A673 (cell line): ENCODE results near the gene TCTN1. TPM values are rescaled to one million over a fixed set of nuclear protein-coding genes. Genes with fewer than 3 reads are reported as not detected.
"Not testable (repeated sequence)": the region's sequence is repeated elsewhere in the genome, so short reads cannot be mapped to it uniquely, and the experiment has no call there.

Experiments
- BruUV-seq: library from RNA; stranded (reverse); fragments of 400-500 nt; replicated peaks from 2 replicates; lab custom pipeline; 2021; lab: Mats Ljungman, UMichigan
- CTCF ChIA-PET: fragments of 300-600 bp; sonication (Branson Sonifier 250); formaldehyde crosslinking; loops from one replicate; lab custom pipeline; 2022; ENCODE audit warnings: antibody characterized with exemption; lab: Charles Lee
- POLR2A ChIA-PET: fragments of 300-600 bp; sonication (Branson Sonifier 250); formaldehyde crosslinking; loops from one replicate; lab custom pipeline; 2022; ENCODE audit warnings: antibody characterized with exemption; ENCODE audit not compliant: low non-redundant PET; lab: Charles Lee
- DNase-seq: peaks from one replicate; pipeline ENCODE4 v3.0.0-alpha.2; 2015; ENCODE audit warnings: low spot score
- H3K27ac ChIP-seq: fragments of 200-600 bp; sonication (generic); 2 replicates; pipeline ENCODE4 v1.5.1; 2016; ENCODE audit warnings: mixed run types, low read depth, mild to moderate bottlenecking, mixed read lengths, antibody characterized with exemption, low read length; ENCODE audit not compliant: poor library complexity, severe bottlenecking
- H3K27me3 ChIP-seq: fragments of 200-600 bp; sonication (generic); replicated peaks from 2 replicates; pipeline ENCODE4 v1.6.1; 2017; ENCODE audit warnings: mixed run types, low read depth, mild to moderate bottlenecking, mixed read lengths, antibody characterized with exemption, low read length; ENCODE audit not compliant: insufficient read depth, poor library complexity
- H3K36me3 ChIP-seq: fragments of 200-600 bp; sonication (generic); 2 replicates; pipeline ENCODE4 v1.6.1; 2016; ENCODE audit warnings: mixed run types, mild to moderate bottlenecking, mixed read lengths, antibody characterized with exemption, low read length; ENCODE audit not compliant: insufficient read depth, poor library complexity, severe bottlenecking
- H3K4me1 ChIP-seq: fragments of 200-600 bp; sonication (generic); 2 replicates; pipeline ENCODE4 v1.6.1; 2017; ENCODE audit warnings: mixed run types, mild to moderate bottlenecking, mixed read lengths, antibody characterized with exemption, low read length; ENCODE audit not compliant: insufficient read depth, poor library complexity, severe bottlenecking
- H3K4me3 ChIP-seq: fragments of 200-600 bp; sonication (generic); 2 replicates; pipeline ENCODE4 v1.5.1; 2016; ENCODE audit warnings: low read depth, mixed run types, mild to moderate bottlenecking, mixed read lengths, low read length; ENCODE audit not compliant: poor library complexity, severe bottlenecking
- H3K9me3 ChIP-seq: fragments of 200-600 bp; sonication (generic); 2 replicates; pipeline ENCODE4 v1.6.1; 2016; ENCODE audit warnings: mixed run types, low read depth, mild to moderate bottlenecking, mixed read lengths, antibody characterized with exemption, low read length; ENCODE audit not compliant: poor library complexity, severe bottlenecking
- CTCF ChIP-seq: fragments of 300-800, 200-600 bp; sonication (generic); conservative IDR thresholded peaks from 2 replicates; pipeline ENCODE4 v1.5.1; 2017; ENCODE audit warnings: low read depth, mild to moderate bottlenecking, antibody characterized with exemption, low read length, moderate library complexity, mixed read lengths
- EZH2 ChIP-seq: fragments of 200-600 bp; sonication (generic); IDR thresholded peaks from 2 replicates; pipeline ENCODE4 v1.6.1; 2017; ENCODE audit warnings: borderline replicate concordance, low read depth, mild to moderate bottlenecking, mixed read lengths, antibody characterized with exemption, low read length; ENCODE audit not compliant: poor library complexity, severe bottlenecking
- intact Hi-C: fragments of 100-400 bp; cut with micrococcal nuclease; formaldehyde crosslinking; loops from one replicate; pipeline ENCODE4 v1.10.0; 2022; ENCODE audit not compliant: unreplicated experiment
- total RNA-seq: library from RNA; stranded (reverse); gene quantifications from 2 replicates; pipeline ENCODE4 v1.2.3, GENCODE V29; 2021

Gene TCTN1
- total RNA-seq, 1 experiment from 2014 or later, result 38.8 TPM

- no peak for DNase-seq
- Histone ChIP-seq H3K4me1 (peaks cover 14% of the 10 kb centered on the region), H3K36me3 (no peaks in the 10 kb centered on the region), H3K27me3 (no peaks in the 10 kb centered on the region), H3K4me3 (no peak overlapping the region), H3K9me3 (no peaks in the 10 kb centered on the region), H3K27ac (no peak overlapping the region)
- ChIA-PET CTCF (no interaction called here), POLR2A (no interaction called here)
- no peak for TF ChIP-seq CTCF
- TF ChIP-seq EZH2, result no peak
- no TSS peak for BruUV-seq
- intact Hi-C loops, result no loop called here
Measured at GRCh38 chr12:110649341-110649847, 35.5 kb downstream of the TCTN1 start.

GRCh38 chr12:110654238-110654637 lies 40.3 kb downstream of the TCTN1 start:
- H3K4me1 ChIP-seq, POLR2A ChIA-PET, H3K27ac ChIP-seq, H3K27me3 ChIP-seq, intact Hi-C loops, H3K36me3 ChIP-seq, BruUV-seq, H3K4me3 ChIP-seq, DNase-seq, H3K9me3 ChIP-seq: not testable (repeated sequence)
- CTCF ChIA-PET, result interaction anchor here (0.6 kb wide), 1 partner anchor 158 kb away, joined by 10 read pairs; no protein-coding TSS in a partner anchor

GRCh38 chr12:110656071-110656655 lies 42.2 kb downstream of the TCTN1 start:
- Histone ChIP-seq H3K27me3 (no peaks in the 10 kb centered on the region), H3K27ac (no peak overlapping the region), H3K4me1 (no peaks in the 10 kb centered on the region), H3K36me3 (no peaks in the 10 kb centered on the region), H3K4me3 (no peak overlapping the region), H3K9me3 (no peaks in the 10 kb centered on the region)
- BruUV-seq, result no TSS peak
- intact Hi-C loops, result no loop called here
- ChIA-PET CTCF (interaction anchor here (0.6 kb wide), 1 partner anchor 14 kb away, joined by 3 read pairs; no protein-coding TSS in a partner anchor), POLR2A (no interaction called here)
- no peak for TF ChIP-seq EZH2
- TF ChIP-seq CTCF, result no peak
- no peak for DNase-seq

GRCh38 chr12:110657747-110658146 lies 43.8 kb downstream of the TCTN1 start:
- TF ChIP-seq EZH2, result no peak
- TF ChIP-seq CTCF, result no peak
- intact Hi-C loops, result no loop called here
- ChIA-PET CTCF (no interaction called here), POLR2A (no interaction called here)
- Histone ChIP-seq H3K27me3 (no peaks in the 10 kb centered on the region), H3K27ac (no peak overlapping the region), H3K36me3 (no peaks in the 10 kb centered on the region), H3K4me1 (no peaks in the 10 kb centered on the region), H3K4me3 (no peak overlapping the region), H3K9me3 (no peaks in the 10 kb centered on the region)
- DNase-seq, result no peak
- no TSS peak for BruUV-seq
